H9 (cell line): ENCODE results near the gene NUP205. TPM values are rescaled to one million over a fixed set of nuclear protein-coding genes. Genes with fewer than 3 reads are reported as not detected.

ENCODE experiments used
- DNase-seq: peaks from one replicate; pipeline ENCODE4 v3.0.0-alpha.2; 2017
- H2AFZ ChIP-seq: one replicate; pipeline ENCODE4 v1.6.1; 2013; ENCODE audit warnings: mild to moderate bottlenecking, low read length, control low read depth, moderate library complexity
- H2AK5ac ChIP-seq: 2 replicates; pipeline ENCODE4 v1.6.1; 2013; ENCODE audit warnings: low read length, control low read depth, mixed read lengths; ENCODE audit not compliant: insufficient read length
- H2BK120ac ChIP-seq: one replicate; pipeline ENCODE4 v1.6.1; 2013; ENCODE audit warnings: low read depth, mild to moderate bottlenecking, low read length, control low read depth, inconsistent platforms; ENCODE audit not compliant: poor library complexity, severe bottlenecking
- H2BK12ac ChIP-seq: 2 replicates; pipeline ENCODE4 v1.6.1; 2013; ENCODE audit warnings: low read length, control low read depth, mixed read lengths, low read depth; ENCODE audit not compliant: insufficient read length
- H2BK15ac ChIP-seq: 2 replicates; pipeline ENCODE4 v1.6.1; 2013; ENCODE audit warnings: low read depth, low read length, control low read depth
- H2BK20ac ChIP-seq: one replicate; pipeline ENCODE4 v1.6.1; 2013; ENCODE audit warnings: low read depth, mild to moderate bottlenecking, low read length, control low read depth, inconsistent platforms; ENCODE audit not compliant: poor library complexity, severe bottlenecking
- H2BK5ac ChIP-seq: 2 replicates; pipeline ENCODE4 v1.6.1; 2013; ENCODE audit warnings: low read length, control low read depth, mixed read lengths; ENCODE audit not compliant: insufficient read length
- H3K14ac ChIP-seq: 2 replicates; pipeline ENCODE4 v1.6.1; 2013; ENCODE audit warnings: low read length, control low read depth; ENCODE audit not compliant: insufficient read depth
- H3K18ac ChIP-seq: 2 replicates; pipeline ENCODE4 v1.6.1; 2013; ENCODE audit warnings: low read depth, mild to moderate bottlenecking, mixed read lengths, low read length, control low read depth; ENCODE audit not compliant: insufficient read length
- H3K23ac ChIP-seq: 2 replicates; pipeline ENCODE4 v1.6.1; 2013; ENCODE audit warnings: low read length, control low read depth, mixed read lengths, low read depth; ENCODE audit not compliant: insufficient read length
- H3K23me2 ChIP-seq: 2 replicates; pipeline ENCODE4 v1.6.1; 2013; ENCODE audit warnings: low read depth, mild to moderate bottlenecking, mixed read lengths, low read length, control low read depth; ENCODE audit not compliant: insufficient read length, poor library complexity, severe bottlenecking
- H3K27ac ChIP-seq: 2 replicates; pipeline ENCODE4 v1.5.1; 2013; ENCODE audit warnings: low read length, control low read depth, mixed read lengths, low read depth; ENCODE audit not compliant: insufficient read length
- H3K27me3 ChIP-seq: 2 replicates; pipeline ENCODE4 v1.6.1; 2013; ENCODE audit warnings: low read length, control low read depth, inconsistent platforms; ENCODE audit not compliant: insufficient read depth
- H3K4ac ChIP-seq: 2 replicates; pipeline ENCODE4 v1.6.1; 2013; ENCODE audit warnings: low read depth, mild to moderate bottlenecking, control low read depth, inconsistent platforms, low read length, moderate library complexity
- H3K4me1 ChIP-seq: 2 replicates; pipeline ENCODE4 v1.6.1; 2013; ENCODE audit warnings: low read length, control low read depth, inconsistent platforms; ENCODE audit not compliant: insufficient read depth
- H3K4me2 ChIP-seq: 2 replicates; pipeline ENCODE4 v1.6.1; 2013; ENCODE audit warnings: low read length, control low read depth, mixed read lengths; ENCODE audit not compliant: insufficient read length, insufficient read depth
- H3K56ac ChIP-seq: 2 replicates; pipeline ENCODE4 v1.6.1; 2013; ENCODE audit warnings: low read depth, mild to moderate bottlenecking, mixed read lengths, low read length, control low read depth; ENCODE audit not compliant: insufficient read length
- H3K79me1 ChIP-seq: 2 replicates; pipeline ENCODE4 v1.6.1; 2013; ENCODE audit warnings: low read depth, mild to moderate bottlenecking, moderate library complexity, low read length, control low read depth, inconsistent platforms; ENCODE audit not compliant: insufficient read depth, poor library complexity, severe bottlenecking
- H3K79me2 ChIP-seq: 2 replicates; pipeline ENCODE4 v1.6.1; 2013; ENCODE audit warnings: low read length, control low read depth, inconsistent platforms; ENCODE audit not compliant: insufficient read depth
- H3K9ac ChIP-seq: 2 replicates; pipeline ENCODE4 v1.6.1; 2013; ENCODE audit warnings: low read length, control low read depth, mixed read lengths; ENCODE audit not compliant: insufficient read length; ENCODE audit errors: extremely low read depth
- H3K9me3 ChIP-seq: one replicate; pipeline ENCODE4 v1.6.1; 2013; ENCODE audit warnings: low read depth, low read length, inconsistent platforms; ENCODE audit not compliant: control insufficient read depth
- H3T11ph ChIP-seq: one replicate; pipeline ENCODE4 v1.6.1; 2013; ENCODE audit warnings: mild to moderate bottlenecking, low read length, control low read depth, inconsistent platforms
- H4K20me1 ChIP-seq: one replicate; pipeline ENCODE4 v1.6.1; 2013; ENCODE audit not compliant: control insufficient read depth, insufficient read length, insufficient read depth
- H4K5ac ChIP-seq: 2 replicates; pipeline ENCODE4 v1.6.1; 2013; ENCODE audit warnings: low read depth, mild to moderate bottlenecking, mixed read lengths, low read length, control low read depth; ENCODE audit not compliant: insufficient read length
- H4K8ac ChIP-seq: replicated peaks from 2 replicates; pipeline ENCODE4 v1.6.1; 2013; ENCODE audit warnings: low read length, control low read depth, mixed read lengths, low read depth; ENCODE audit not compliant: insufficient read length
- H4K91ac ChIP-seq: 2 replicates; pipeline ENCODE4 v1.6.1; 2013; ENCODE audit warnings: low read depth, mild to moderate bottlenecking, moderate library complexity, mixed read lengths, low read length, control low read depth; ENCODE audit not compliant: insufficient read length
- H3K27ac Mint-ChIP-seq, 3 experiments: 2 replicates in 2 of 3; 3 replicates in 1 of 3; pipeline ENCODE4 v1.8.0; 2020 to 2021; ENCODE audit warnings: mixed read lengths in 3 of 3, mild to moderate bottlenecking in 1 of 3, moderate library complexity in 1 of 3
- H3K27me3 Mint-ChIP-seq: 2 replicates; pipeline ENCODE4 v1.8.0; 2021; ENCODE audit warnings: low read depth, mild to moderate bottlenecking, moderate library complexity, mixed read lengths
- H3K36me3 Mint-ChIP-seq, 3 experiments: 2 replicates in 2 of 3; 3 replicates in 1 of 3; pipeline ENCODE4 v1.8.0; 2020 to 2021; ENCODE audit warnings: low read depth in 3 of 3, mixed read lengths in 3 of 3; ENCODE audit not compliant: insufficient read depth in 1 of 3
- H3K4me1 Mint-ChIP-seq, 2 experiments: 2 replicates each; pipeline ENCODE4 v1.8.0; 2020; ENCODE audit warnings: mixed read lengths in 2 of 2
- H3K4me3 Mint-ChIP-seq, 2 experiments: 2 replicates in 1 of 2; 3 replicates in 1 of 2; pipeline ENCODE4 v1.8.0; 2020 to 2021; ENCODE audit warnings: mild to moderate bottlenecking in 2 of 2, mixed read lengths in 2 of 2, moderate library complexity in 1 of 2
- H3K9me3 Mint-ChIP-seq, 2 experiments: 2 replicates in 1 of 2; 3 replicates in 1 of 2; pipeline ENCODE4 v1.8.0; 2020; ENCODE audit warnings: mild to moderate bottlenecking in 2 of 2, mixed read lengths in 2 of 2, moderate library complexity in 1 of 2
- CTCF ChIP-seq: fragments of 200-600 bp; sonication (generic); conservative IDR thresholded peaks from 3 replicates; pipeline ENCODE4 v1.8.0; 2021; ENCODE audit warnings: antibody characterized with exemption, mild to moderate bottlenecking
- WGBS: extraction: QIAGEN DNeasy Blood & Tissue Kit; methylation state at CpG from one replicate; pipeline ENCODE4 v1.1.7; 2013; ENCODE audit warnings: missing lambda C conversion rate, low lambda C conversion rate, mixed read lengths; ENCODE audit not compliant: insufficient read length; ENCODE audit errors: extremely low coverage; 5-methylcytosine and 5-hydroxymethylcytosine counted together
- total RNA-seq: library from RNA; stranded (reverse); gene quantifications from 2 replicates; pipeline ENCODE4 v1.2.1, GENCODE V29; 2021

Gene NUP205
- total RNA-seq, 1 experiment from 2014 or later: 158 TPM

- H3K23me2 ChIP-seq: no peaks in the 10 kb centered on the region
- H4K8ac ChIP-seq: no peak overlapping the region
- H3K9ac ChIP-seq: no peak overlapping the region
- no peak overlapping the region for H2BK12ac ChIP-seq
- DNase-seq: no peak
- no CpG with 5 or more reads among the region's 3 CpGs for WGBS
- no peak overlapping the region for H2BK20ac ChIP-seq
- H3K27ac ChIP-seq: no peak overlapping the region
- H3K4me1 ChIP-seq: no peaks in the 10 kb centered on the region
- H3K4me2 ChIP-seq: no peak overlapping the region
- no peaks in the 10 kb centered on the region for H3K27me3 ChIP-seq
- Mint-ChIP-seq H3K27me3 (no peaks in the 10 kb centered on the region), H3K36me3 (peaks cover 0 to 13% (median 11%) of the 10 kb centered on the region in 3 experiments; a peak in 4 of 7 replicates), H3K27ac (no peak overlapping the region), H3K9me3 (no peaks in the 10 kb centered on the region), H3K4me3 (no peak overlapping the region), H3K4me1 (no peaks in the 10 kb centered on the region)
- no peak overlapping the region for H3T11ph ChIP-seq
- no peak overlapping the region for H3K23ac ChIP-seq
- no peak for TF ChIP-seq CTCF
- H3K79me2 ChIP-seq: no peaks in the 10 kb centered on the region
- H3K4ac ChIP-seq: no peak overlapping the region
- no peaks in the 10 kb centered on the region for H4K20me1 ChIP-seq
- no peak overlapping the region for H4K91ac ChIP-seq
- H3K18ac ChIP-seq: no peak overlapping the region
- no peak overlapping the region for H2AFZ ChIP-seq
- no peaks in the 10 kb centered on the region for H3K79me1 ChIP-seq
- no peak overlapping the region for H2BK120ac ChIP-seq
- H2BK15ac ChIP-seq: no peak overlapping the region
- no peak overlapping the region for H4K5ac ChIP-seq
- no peak overlapping the region for H3K56ac ChIP-seq
- H3K14ac ChIP-seq: no peak overlapping the region
- H2AK5ac ChIP-seq: no peak overlapping the region
- no peak overlapping the region for H2BK5ac ChIP-seq
- no peaks in the 10 kb centered on the region for H3K9me3 ChIP-seq
These were observed 132.8 kb downstream of the NUP205 start for GRCh38 chr7:135690566-135690965.
